HUDEP-2 (cell line): ENCODE results near the gene NEDD9.
A peak's percentile ranks its signal among the peaks of the same experiment; 100 is the strongest.

Experiments used
- DNase-seq, 76 experiments: peaks; one replicate each; lab custom pipeline; 2025; ENCODE audit not compliant: unreplicated experiment in 76 of 76; lab: John Stamatoyannopoulos, UW

Gene NEDD9

DNA sequence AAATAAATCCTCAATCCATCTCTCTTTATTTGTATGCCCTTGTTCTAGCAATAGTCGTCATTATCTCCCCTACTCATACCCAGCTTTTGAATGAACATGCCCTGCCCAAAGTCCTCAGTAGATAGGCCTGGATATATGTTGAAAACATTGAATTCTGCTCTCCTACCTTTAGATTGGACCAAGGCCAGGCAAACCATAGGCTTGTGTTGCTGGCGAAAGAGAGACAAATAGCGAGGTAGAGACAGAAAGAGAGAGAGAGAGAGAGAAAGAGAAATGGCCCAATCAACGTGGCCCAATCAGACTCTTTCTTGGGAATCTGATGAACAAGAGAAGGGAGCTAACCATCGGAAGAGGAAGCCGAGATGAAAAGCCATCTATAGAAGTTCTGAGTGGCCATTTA, 45.2 kb downstream of the NEDD9 start:
- no peak for DNase-seq

DNA sequence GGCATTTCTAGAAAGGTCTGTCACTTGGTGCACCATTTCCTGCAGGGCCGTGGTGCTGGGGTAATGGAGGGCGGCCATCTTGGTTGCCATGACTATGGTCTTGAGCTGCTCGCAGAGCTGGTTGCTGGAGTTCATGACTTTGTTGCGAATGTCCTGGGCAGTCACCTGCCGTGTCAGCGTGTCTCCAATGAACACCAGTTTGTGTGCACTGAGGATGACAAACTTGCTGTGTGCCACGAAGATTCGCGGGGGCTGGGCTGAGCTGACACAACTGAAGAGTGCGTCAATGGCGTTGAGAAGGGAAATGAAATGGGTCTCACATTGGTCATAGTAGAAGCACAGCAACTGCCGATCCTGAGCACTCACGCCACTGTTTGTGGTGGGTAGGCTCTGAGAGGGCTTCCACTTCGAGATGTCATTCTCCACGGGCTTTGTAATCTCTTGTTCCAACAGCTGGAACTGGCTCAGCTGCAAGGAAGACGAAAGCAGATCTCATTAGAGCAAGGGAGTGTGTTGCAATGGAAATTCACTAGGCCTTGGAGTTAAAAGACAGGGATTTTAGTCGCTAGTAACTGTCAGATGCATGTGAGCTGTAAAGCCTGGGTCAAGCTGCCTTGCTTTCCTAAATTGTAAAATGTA, 47.1 kb downstream of the NEDD9 start:
- no peak for DNase-seq

DNA sequence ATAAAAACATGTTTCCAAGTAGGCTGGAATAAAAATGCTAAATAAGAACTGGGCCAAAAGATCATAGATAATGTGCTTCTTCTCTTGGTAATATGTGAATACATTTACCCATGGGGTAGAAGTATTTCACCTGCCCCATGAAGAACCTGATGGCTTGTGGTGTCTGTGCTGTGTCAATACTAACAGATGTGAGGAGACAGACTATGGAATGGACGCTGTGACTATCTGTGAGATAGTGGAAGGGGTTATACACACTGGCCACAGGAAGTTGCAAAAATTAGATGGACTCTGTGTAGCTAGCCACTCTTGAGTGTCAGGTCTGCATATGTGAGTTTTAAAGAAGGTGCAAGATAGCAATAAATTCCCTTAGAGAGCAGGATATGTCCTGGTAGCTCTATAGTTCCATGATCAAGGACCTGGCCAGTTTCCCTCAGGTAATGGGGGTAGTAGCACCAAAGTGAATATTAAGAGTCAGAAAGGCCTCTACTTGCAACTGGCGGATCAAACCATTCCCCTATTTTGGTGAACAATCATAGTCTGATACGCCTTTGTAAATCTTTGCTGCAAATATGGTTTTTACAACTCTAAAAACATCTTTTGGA, 48.6 kb downstream of the NEDD9 start:
- no peak for DNase-seq

DNA sequence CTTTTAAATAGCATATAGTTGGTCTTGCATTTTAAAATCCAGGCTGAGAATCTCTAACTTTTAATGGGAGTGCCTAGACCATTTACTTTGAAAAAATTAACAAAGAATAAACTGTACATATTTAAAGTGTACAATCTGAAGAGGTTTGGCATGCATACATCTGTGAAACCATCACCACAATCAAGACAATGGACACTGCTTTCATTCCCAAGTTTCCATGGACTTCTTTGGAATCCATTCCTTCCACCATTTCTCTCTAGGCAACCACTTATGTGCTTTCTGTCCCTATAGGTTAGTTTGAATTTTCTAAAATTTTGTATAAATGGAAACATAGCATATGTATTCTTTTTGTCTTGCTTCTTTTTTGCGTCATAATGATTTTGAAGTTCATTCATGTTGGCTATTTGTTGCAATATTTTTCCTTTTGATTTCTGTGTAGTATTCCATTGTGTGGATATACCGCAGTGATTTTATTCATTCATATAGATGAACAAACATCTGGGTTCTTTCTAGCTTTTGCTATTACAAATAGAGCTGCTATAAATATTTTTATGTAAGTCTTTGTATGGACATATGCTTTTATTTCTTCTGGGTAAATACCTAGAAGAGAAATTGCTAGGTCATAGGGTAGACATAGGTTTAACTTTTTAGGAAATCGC, 50.9 kb downstream of the NEDD9 start:
- DNase-seq: no peak

DNA sequence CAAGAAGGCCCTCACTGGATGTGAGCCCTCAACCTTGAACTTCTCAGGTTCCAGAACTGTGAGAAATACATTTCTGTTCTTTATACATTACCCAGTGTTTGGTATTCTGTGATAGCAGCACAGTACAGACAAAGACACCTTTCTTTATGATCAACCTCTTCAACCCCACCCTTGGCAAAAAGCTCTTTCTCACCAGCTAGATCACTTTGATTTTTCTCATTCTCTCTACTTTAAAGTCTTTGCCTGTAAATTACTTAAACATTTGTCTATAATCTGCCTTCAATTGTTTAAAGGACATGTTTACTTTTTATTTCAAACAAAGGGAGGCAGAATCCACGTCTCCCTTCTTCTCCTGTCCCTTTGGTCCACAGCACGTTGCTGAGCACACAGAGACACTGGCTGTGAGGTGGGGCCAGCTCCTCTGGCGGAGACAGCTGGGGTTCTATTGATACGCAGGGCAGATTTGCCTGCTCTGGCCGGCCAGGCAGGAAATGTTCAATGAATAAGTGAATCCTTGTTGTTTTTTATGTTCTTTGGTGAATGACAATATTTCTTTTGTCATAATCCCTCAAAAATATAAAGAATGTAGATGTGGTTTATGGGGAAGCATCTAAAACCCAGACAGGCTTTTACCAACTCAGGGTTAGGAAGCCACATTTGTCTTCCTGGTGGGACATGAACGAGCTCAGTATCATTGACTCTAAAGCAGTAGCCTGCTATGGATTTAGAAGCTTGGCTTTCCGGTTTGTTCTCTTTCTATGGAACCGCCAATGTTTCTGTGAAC, 52.9 kb downstream of the NEDD9 start:
- DNase-seq: no peak

DNA sequence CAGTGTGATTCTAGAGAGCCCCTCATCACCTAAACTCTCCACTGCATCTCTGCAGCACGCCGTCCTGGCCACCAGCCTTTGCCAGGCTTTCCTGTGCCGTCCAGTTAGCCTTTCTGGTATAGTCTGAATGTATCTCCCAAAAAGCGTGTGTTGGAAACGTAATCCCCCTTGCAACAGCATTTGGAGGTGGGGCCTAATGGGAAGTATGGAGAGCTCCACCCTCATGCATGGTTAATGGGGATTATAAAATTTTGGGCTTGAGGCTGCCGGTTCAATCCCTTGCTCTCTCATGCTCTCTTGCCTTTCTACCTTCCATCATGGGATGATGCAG, 53.4 kb downstream of the NEDD9 start:
- DNase-seq: no peak

DNA sequence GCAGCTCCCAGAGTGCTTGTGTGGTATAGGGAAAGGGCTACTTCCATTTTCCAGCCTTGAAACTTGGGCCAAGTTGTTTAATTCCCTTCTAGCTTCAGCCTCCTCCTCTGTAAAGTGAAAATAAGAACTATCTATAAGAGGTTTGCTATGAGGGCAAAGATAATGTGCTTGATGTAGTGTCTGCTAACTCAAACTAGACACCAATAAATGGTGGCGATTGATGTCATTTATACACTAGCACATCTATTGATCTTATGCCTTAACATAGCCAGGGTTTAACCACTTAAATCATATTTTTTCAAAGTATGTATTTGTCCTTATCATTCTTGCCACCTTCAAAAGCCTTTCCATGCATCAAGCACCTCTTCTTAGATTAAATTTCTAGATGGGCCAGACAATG, 55.2 kb downstream of the NEDD9 start:
- no peak for DNase-seq

DNA sequence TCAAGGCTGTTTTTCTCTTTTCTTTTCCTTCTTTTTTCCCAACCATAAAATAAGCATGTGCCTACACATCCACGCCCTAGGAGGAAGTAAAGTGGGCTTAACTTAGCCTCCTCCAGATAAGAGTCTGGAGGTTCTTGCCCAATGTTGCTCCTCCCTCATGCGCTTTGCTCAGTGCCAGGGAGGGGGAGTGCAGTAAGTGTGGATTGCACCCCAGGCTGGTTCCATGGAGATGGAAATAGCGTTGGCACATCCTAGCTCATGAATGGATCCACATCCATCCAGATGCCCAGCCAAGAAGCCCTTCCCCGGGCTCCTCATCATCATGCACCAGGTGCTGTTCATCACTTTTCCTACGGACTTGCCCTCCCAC, 58.2 kb downstream of the NEDD9 start:
- DNase-seq: no peak

DNA sequence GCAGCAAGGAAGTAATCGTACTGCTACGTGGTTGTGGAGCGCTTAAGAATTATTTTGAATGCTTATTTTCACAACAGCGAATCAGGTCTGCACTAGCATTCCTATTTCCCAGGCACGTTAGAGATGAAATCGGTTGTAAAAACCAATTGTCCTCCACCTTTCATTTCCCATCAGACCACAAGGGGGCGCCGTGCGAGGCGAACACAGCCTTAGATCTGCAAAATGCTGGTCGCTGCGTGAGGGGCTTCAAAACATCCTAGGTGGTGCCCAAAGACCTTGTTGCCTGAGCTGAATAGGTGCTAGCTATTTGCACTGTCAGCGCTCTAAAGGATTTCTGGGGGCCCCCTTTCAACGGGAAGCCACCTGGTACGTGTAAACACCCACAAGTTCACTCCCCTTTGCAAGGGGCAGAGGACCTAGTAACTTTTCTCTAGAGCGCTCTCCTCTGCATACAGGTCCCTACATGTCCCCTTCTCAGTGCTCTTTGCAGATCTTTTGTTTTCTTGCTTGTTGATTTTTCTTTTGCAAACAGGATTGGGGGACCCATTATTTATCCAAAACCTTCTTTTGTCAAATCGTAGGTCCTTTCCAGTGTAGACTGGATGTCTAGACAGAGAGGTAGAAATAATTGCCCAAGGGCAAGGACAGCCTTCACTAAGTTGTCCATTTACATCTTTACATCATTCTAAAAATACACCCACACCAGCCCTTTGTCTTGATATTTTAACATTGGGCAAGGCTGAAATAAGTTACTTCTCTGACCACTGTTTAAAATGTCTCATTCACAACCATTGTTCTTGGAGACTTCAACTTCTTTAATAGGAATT, 59.8 kb downstream of the NEDD9 start:
- peak in 51 of 76 experiments; percentile 6 to 60 (median 42) for DNase-seq

DNA sequence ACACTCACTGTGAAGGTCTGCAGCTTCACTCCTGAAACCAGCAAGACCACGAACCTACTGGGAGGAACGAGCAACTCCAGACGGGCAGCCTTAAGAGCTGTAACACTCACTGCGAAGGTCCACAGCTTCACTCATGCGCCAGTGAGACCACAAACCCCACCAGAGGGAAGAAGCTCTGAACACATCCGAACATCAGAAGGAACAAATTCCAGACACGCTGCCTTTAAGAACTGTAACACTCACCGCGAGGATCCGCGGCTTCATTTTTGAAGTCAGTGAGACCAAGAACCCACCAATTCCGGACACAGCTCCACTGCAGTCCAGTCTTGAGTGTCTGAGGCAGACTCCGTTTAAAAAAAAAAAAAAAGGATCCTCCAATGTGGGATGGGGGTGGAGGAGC, 60.5 kb downstream of the NEDD9 start:
- DNase-seq: no peak

DNA sequence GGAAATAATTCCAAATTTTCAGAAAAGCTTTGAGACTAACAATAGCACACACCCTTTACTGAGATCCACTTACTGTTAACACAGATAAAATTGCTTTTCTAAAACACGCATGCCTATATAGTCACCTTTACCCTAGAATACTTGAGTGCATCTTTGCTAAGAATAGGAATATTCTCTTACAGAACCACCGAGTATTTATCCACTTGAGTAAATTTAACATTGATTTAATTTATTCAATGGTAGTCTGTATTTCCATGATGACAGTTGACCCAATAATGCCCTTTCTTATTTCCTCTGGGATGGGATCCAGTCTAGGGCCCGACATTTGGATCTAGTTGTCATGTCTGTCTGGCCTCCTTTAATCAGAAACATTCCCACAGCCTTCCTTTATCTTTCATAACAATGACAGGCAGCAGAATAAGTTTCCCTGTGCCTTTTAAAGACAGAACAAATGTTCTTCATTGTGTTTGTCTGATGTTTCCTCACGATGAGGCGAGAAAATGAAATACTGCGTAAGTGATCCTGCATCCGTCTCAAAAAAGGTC, 64.3 kb downstream of the NEDD9 start:
- DNase-seq: no peak

DNA sequence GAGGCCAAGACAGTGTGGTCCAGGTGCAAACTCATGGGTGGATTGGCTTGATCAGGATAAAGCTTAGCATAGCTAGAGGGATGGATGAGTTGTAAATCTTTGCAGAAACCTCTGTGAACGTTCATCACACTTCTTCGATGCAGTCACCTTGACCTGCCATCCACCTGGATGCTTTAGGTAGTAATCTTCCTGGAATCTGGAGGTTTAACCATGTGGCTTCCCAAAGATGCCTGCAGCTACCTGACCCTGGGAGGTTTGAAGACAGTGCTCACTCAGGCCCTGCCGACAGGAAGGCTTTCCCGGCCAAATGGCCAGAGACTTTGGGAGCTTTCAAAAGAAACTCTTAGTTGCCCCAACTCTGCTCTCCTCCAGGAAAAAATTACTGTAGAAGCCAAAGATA, 65.5 kb downstream of the NEDD9 start:
- DNase-seq: no peak

DNA sequence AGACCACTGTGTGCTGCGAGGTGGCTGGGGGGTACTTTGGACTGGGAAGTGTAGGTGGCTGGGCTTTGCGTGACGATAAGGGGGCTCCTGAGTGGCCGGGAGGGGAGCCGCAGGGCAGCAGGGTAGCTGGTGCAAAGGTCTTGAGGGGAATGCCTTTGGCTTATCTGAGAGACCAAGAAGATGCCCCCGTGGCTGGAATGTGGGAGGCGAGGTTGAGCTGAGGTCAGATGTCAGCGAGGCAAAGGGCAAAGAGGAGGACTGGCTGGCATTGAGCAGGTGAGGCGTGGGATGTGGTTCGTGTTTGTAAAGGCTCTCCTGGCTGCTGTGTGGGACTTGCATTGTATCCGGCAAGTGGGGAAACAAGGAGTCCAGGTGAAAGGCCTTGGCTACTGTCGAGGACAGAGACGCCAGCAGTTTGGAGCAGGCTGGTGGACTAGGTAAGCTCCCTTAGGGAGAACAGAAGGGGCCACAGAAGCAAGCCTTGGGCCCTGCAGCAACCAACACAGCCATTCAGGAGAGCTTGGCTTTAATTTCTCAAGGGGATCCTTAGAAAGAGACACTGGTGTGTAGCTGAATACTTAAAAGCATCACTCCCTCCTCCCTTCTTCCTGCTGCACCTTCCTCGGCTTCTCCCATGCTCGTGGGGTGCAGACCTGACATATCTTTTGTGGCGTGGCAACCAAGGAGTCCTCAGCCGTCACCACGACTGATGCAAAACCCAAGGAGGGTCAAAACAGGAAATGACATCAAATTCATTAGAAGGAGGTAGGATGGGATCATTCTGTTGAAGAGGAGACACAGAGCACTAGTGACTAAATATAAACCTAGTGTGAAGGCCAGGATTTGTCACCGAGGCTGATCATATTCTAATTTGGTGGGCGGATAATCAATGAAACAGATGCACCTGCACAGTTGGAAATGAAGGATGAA, 67.5 kb downstream of the NEDD9 start:
- DNase-seq: no peak

DNA sequence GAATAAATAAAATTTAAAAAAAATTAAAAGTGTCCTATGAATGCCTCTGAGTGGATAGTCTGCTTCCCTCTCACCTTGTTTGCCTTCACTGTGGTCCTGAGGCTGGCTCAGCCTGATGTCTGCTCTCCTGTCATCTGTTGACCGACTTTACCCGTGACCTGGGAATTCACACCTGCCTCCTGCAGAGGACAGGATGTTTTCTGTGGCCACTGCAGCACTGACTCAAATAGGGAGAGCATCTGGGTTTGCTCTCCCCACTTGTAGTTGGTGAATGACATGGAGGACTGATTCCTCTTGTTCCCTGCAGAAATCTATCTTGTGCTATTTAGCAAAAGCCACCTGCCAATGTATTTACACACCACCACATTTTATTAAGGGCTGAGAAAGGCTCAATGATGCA, 68.5 kb downstream of the NEDD9 start:
- no peak for DNase-seq

DNA sequence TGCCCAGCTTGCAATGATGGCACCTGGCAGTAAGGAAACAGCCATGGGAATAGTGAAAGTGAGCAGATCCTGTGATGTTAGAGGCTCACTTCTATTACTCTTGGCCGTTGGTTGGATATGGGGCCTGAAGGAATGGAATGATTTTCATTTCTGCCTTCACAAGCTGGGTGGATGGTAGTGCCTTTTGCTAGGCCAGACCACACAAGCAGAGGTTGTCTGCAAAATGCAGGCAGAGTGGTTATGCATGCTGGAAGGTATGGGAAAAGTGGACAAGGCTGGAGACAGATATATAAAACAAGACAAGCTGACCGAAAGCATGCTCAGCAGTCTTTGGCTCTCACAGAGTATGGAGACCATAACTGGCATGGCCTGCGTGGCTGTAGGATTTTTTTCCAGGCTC, 70.2 kb downstream of the NEDD9 start:
- DNase-seq: no peak

DNA sequence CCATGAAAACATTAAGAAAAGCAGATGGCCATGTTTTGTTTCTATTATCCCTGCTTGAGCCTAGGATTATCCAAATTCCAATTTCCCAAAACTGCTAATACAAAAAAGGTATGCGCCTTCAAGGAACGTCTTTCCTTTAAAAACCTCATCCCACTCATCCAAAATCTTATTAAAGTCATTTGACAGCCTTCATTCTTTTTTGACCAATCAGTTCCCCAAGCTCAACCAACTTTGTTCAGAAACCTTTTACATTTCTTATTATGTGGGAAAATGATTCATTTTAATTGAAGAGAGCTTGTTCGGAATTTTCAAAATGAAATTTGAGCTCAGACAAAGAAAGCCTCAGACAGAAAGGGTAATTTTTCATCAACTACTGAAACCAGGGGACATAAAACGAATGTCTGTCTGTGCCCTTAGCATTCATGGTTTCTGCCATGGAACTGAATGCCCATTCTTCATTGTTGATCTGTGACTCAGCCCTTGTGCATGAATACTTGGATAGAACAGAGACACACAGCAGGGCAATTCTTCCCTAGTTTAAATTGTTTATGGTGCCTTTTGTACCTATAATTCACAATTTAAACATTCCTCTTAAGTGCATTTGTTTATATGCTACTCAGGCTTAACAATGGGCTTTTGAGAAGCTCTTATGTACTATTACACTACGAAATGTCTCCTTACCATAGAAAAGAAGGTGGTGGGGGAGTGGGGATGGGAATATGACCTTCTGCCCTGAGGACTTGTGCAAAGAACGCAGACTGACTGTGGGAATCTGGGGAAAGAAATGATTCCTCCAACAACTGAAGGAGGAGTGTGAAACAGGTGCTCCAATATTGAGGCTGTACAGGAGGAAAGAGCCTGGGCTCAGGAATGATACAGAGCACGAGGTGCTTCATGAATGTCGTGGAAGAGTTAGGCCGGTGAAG, 71.2 kb downstream of the NEDD9 start:
- no peak for DNase-seq

DNA sequence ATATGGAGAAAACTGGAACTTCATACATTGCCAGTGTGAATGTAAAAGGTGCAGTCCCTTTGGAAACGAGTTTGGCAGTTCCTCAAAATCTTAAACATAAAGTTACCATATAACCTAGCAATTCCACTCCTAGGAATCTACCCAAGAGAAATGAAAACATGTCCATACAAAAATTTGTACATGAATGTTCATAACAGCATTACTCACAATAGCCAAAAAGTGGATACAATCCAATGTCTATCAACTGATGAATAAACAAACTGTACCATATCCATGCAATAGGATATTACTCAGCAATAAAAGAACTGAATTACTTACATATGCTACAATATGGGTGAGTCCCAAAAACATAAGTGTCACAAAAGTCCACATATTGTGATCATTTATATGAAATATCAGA, 72.3 kb downstream of the NEDD9 start:
- no peak for DNase-seq

DNA sequence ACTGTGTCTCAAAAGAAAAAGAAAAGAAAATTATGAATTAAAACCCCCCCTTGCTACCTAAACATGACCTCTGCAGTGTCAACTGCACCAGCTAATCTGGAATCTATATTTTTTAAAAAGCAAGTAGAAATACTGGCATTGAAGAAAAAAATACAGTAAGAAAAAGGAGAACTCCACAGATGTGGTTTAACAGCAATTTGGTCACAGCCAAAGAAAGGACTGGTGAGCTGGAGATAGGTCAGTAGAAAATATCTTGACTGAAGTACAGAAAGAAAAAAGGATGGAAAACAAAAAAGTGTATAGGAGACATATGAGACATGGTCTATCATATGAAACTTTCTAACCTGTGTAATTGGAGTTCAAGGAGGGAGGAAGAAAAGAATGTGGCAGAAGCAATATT, 76.9 kb downstream of the NEDD9 start:
- DNase-seq: no peak

DNA sequence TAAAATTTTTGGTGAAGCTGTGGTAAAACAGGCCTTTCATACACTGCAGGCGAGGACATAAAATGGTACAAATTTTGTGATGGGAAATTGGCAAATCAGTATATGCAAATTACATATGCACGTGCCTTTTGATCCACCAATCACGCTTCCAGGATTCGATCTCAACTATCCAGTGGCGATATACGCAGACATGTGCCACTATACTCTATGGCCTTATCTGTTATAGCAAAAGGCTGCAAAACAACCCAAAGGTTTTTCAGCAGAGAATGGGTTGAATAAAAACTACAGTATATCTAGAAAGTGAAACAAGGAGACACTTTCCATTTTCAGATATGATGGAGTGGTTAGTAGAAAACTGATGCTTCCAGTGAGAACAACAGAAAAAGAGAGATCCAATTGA, 79.0 kb downstream of the NEDD9 start:
- DNase-seq: no peak
